ENCODE results near the gene SRL.

The SRL gene

GRCh38 chr16:4216596-4216995 is 25.3 kb downstream of the SRL start:
- no peaks in the 10 kb centered on the region for H3K9me2 ChIP-seq (replicated peaks; ENCODE audit: low read depth, low read length)
- no peaks in the 10 kb centered on the region for H3K9me3 ChIP-seq (ENCODE audit: insufficient read depth, low read depth, low read length)
- H3K9ac ChIP-seq (ENCODE audit: low read depth, low read length, poor library complexity, severe bottlenecking), result no peak overlapping the region
- H4K20me1 ChIP-seq (ENCODE audit: insufficient read depth, low read length, poor library complexity, severe bottlenecking), result no peaks in the 10 kb centered on the region
- no peaks in the 10 kb centered on the region for H3K4me1 ChIP-seq (ENCODE audit: insufficient read depth, low read length, poor library complexity, severe bottlenecking)
- no peak overlapping the region for H3K4me3 ChIP-seq (ENCODE audit: low read length, poor library complexity, severe bottlenecking)
- H2AFZ ChIP-seq (ENCODE audit: low read length), result no peak overlapping the region
- H3K27me3 ChIP-seq (ENCODE audit: insufficient read depth, low read length, poor library complexity, severe bottlenecking), result no peaks in the 10 kb centered on the region
- H3F3A ChIP-seq (ENCODE audit: low read depth), result no peaks in the 10 kb centered on the region
- H3K79me2 ChIP-seq (ENCODE audit: insufficient read depth, low read length), result no peaks in the 10 kb centered on the region
- no peak overlapping the region for H3K4me2 ChIP-seq (ENCODE audit: low read depth, low read length, poor library complexity, severe bottlenecking)
- TF ChIP-seq EZH2phosphoT487 (IDR thresholded peaks at IDR 0.05; ENCODE audit: borderline replicate concordance) (no peak), CTCF (conservative IDR thresholded peaks at IDR 0.05; ENCODE audit: low read length) (no peak)
- no peaks in the 10 kb centered on the region for H3K36me3 ChIP-seq (ENCODE audit: insufficient read depth, low read length)

- Histone ChIP-seq H3K9ac (ENCODE audit: low read depth, low read length, poor library complexity, severe bottlenecking) (no peak overlapping the region), H3K4me2 (ENCODE audit: low read depth, low read length, poor library complexity, severe bottlenecking) (no peak overlapping the region), H3K9me2 (replicated peaks; ENCODE audit: low read depth, low read length) (no peaks in the 10 kb centered on the region), H3K79me2 (ENCODE audit: insufficient read depth, low read length) (no peaks in the 10 kb centered on the region), H3K36me3 (ENCODE audit: insufficient read depth, low read length) (no peaks in the 10 kb centered on the region), H3K27me3 (ENCODE audit: insufficient read depth, low read length, poor library complexity, severe bottlenecking) (no peaks in the 10 kb centered on the region), H2AFZ (ENCODE audit: low read length) (no peak overlapping the region), H3K9me3 (ENCODE audit: insufficient read depth, low read depth, low read length) (no peaks in the 10 kb centered on the region), H3K4me3 (ENCODE audit: low read length, poor library complexity, severe bottlenecking) (no peak overlapping the region), H3K4me1 (ENCODE audit: insufficient read depth, low read length, poor library complexity, severe bottlenecking) (no peaks in the 10 kb centered on the region), H3F3A (ENCODE audit: low read depth) (no peaks in the 10 kb centered on the region), H4K20me1 (ENCODE audit: insufficient read depth, low read length, poor library complexity, severe bottlenecking) (no peaks in the 10 kb centered on the region)
- no peak for TF ChIP-seq CTCF (conservative IDR thresholded peaks at IDR 0.05; ENCODE audit: low read length)
- no peak for TF ChIP-seq EZH2phosphoT487 (IDR thresholded peaks at IDR 0.05; ENCODE audit: borderline replicate concordance)
Measured at GRCh38 chr16:4215106-4215505, 26.8 kb downstream of the SRL start.

- Histone ChIP-seq H3K4me2 (ENCODE audit: low read depth, low read length, poor library complexity, severe bottlenecking) (no peak overlapping the region), H3K9me3 (ENCODE audit: insufficient read depth, low read depth, low read length) (no peaks in the 10 kb centered on the region), H3F3A (ENCODE audit: low read depth) (no peaks in the 10 kb centered on the region), H3K27me3 (ENCODE audit: insufficient read depth, low read length, poor library complexity, severe bottlenecking) (no peaks in the 10 kb centered on the region), H3K4me1 (ENCODE audit: insufficient read depth, low read length, poor library complexity, severe bottlenecking) (no peaks in the 10 kb centered on the region), H2AFZ (ENCODE audit: low read length) (no peak overlapping the region), H3K79me2 (ENCODE audit: insufficient read depth, low read length) (no peaks in the 10 kb centered on the region), H3K36me3 (ENCODE audit: insufficient read depth, low read length) (no peaks in the 10 kb centered on the region), H3K9ac (ENCODE audit: low read depth, low read length, poor library complexity, severe bottlenecking) (no peak overlapping the region), H3K4me3 (ENCODE audit: low read length, poor library complexity, severe bottlenecking) (no peak overlapping the region), H4K20me1 (ENCODE audit: insufficient read depth, low read length, poor library complexity, severe bottlenecking) (no peaks in the 10 kb centered on the region), H3K9me2 (replicated peaks; ENCODE audit: low read depth, low read length) (no peaks in the 10 kb centered on the region)
- TF ChIP-seq EZH2phosphoT487 (IDR thresholded peaks at IDR 0.05; ENCODE audit: borderline replicate concordance) (no peak), CTCF (conservative IDR thresholded peaks at IDR 0.05; ENCODE audit: low read length) (no peak)
Measured at GRCh38 chr16:4214215-4214621, 27.7 kb downstream of the SRL start.
